ENCODE measurements around the gene SND1. TPM values are rescaled to one million over a fixed set of nuclear protein-coding genes. Genes with fewer than 3 reads are reported as not detected.

SND1 gene
- total RNA-seq, 1 donor: 241 TPM

- no peak overlapping the region for H3K4me3 ChIP-seq (ENCODE audit: low read depth, low read length)
- no peak for TF ChIP-seq CTCF (IDR thresholded peaks at IDR 0.05; ENCODE audit: insufficient read depth, low read depth, low read length)
- DNase-seq (ENCODE audit: low read depth): peak; percentile 83
These were observed 240.7 kb downstream of the SND1 start for GRCh38 chr7:127892488-127893314.

- no peak for TF ChIP-seq CTCF (IDR thresholded peaks at IDR 0.05; ENCODE audit: insufficient read depth, low read depth, low read length)
- no peak overlapping the region for H3K4me3 ChIP-seq (ENCODE audit: low read depth, low read length)
- DNase-seq (ENCODE audit: low read depth): no peak
These were observed 241.6 kb downstream of the SND1 start for GRCh38 chr7:127893547-127893946.

- no peak for DNase-seq (ENCODE audit: low read depth)
- no peak overlapping the region for H3K4me3 ChIP-seq (ENCODE audit: low read depth, low read length)
- TF ChIP-seq CTCF (IDR thresholded peaks at IDR 0.05; ENCODE audit: insufficient read depth, low read depth, low read length): no peak
These were observed 242.6 kb downstream of the SND1 start for GRCh38 chr7:127894588-127894987.

- no peak for TF ChIP-seq CTCF (IDR thresholded peaks at IDR 0.05; ENCODE audit: insufficient read depth, low read depth, low read length)
- H3K4me3 ChIP-seq (ENCODE audit: low read depth, low read length): no peak overlapping the region
- DNase-seq (ENCODE audit: low read depth): no peak
These were observed 243.4 kb downstream of the SND1 start for GRCh38 chr7:127895360-127895759.

- DNase-seq (ENCODE audit: low read depth): no peak
- no peak overlapping the region for H3K4me3 ChIP-seq (ENCODE audit: low read depth, low read length)
- TF ChIP-seq CTCF (IDR thresholded peaks at IDR 0.05; ENCODE audit: insufficient read depth, low read depth, low read length): no peak
These were observed 243.9 kb downstream of the SND1 start for GRCh38 chr7:127895814-127896280.

GRCh38 chr7:127896659-127897058 is 244.7 kb downstream of the SND1 start:
- DNase-seq (ENCODE audit: low read depth): no peak
- no peak overlapping the region for H3K4me3 ChIP-seq (ENCODE audit: low read depth, low read length)
- TF ChIP-seq CTCF (IDR thresholded peaks at IDR 0.05; ENCODE audit: insufficient read depth, low read depth, low read length): no peak
